HG02970 (cell line): Measurements from ENCODE around the gene HOXC5.

ENCODE experiments used
- ATAC-seq: cut with Tn5 transposase; IDR thresholded peaks from one replicate; pipeline ENCODE4 v1.9.1; 2021; ENCODE audit warnings: mild to moderate bottlenecking, moderate library complexity, moderate number of reproducible peaks; ENCODE audit not compliant: unreplicated experiment, low FRiP score

HOXC5 gene

GRCh38 chr12:54032627-54033100 is at the start of gene HOXC5:
Gene HOXC5 (plus strand): TSS chr12:54033050. CDS start chr12:54033123, 73 bp downstream.
- no peak for ATAC-seq

GRCh38 chr12:53983568-53983949 is 49.3 kb upstream of the HOXC5 start:
- ATAC-seq: no peak

GRCh38 chr12:53983950-53984572 is 48.8 kb upstream of the HOXC5 start:
- ATAC-seq: no peak

- ATAC-seq: no peak
Observed at GRCh38 chr12:53984901-53985691, 47.8 kb upstream of the HOXC5 start, which contains the start of gene HOXC10. Gene HOXC10 (plus strand): TSS chr12:53985146. CDS start chr12:53985260, 114 bp downstream.

GRCh38 chr12:53985692-53985993 is 47.2 kb upstream of the HOXC5 start:
- no peak for ATAC-seq

- no peak for ATAC-seq
Observed at GRCh38 chr12:53985994-53986685, 46.7 kb upstream of the HOXC5 start.

GRCh38 chr12:53986686-53987483 is 46.0 kb upstream of the HOXC5 start:
- no peak for ATAC-seq

- no peak for ATAC-seq
Observed at GRCh38 chr12:53987787-53988230, 45.0 kb upstream of the HOXC5 start.

- ATAC-seq: no peak
Observed at GRCh38 chr12:53988541-53989226, 44.2 kb upstream of the HOXC5 start.

- no peak for ATAC-seq
Observed at GRCh38 chr12:53989227-53990113, 43.4 kb upstream of the HOXC5 start.

GRCh38 chr12:53990311-53991076 is 42.4 kb upstream of the HOXC5 start:
- no peak for ATAC-seq

GRCh38 chr12:53991077-53991460 is 41.8 kb upstream of the HOXC5 start:
- no peak for ATAC-seq

- no peak for ATAC-seq
Observed at GRCh38 chr12:53992377-53992889, 40.4 kb upstream of the HOXC5 start.

GRCh38 chr12:53993162-53994008 is 39.5 kb upstream of the HOXC5 start:
- ATAC-seq: no peak

- no peak for ATAC-seq
Observed at GRCh38 chr12:53994009-53994263, 38.9 kb upstream of the HOXC5 start.

- ATAC-seq: no peak
Observed at GRCh38 chr12:53994264-53995001, 38.4 kb upstream of the HOXC5 start.

GRCh38 chr12:53995002-53995377 is 37.9 kb upstream of the HOXC5 start:
- ATAC-seq: no peak
